ENCODE results near the gene SERPINA1. TPM values are rescaled to one million over a fixed set of nuclear protein-coding genes. Genes with fewer than 3 reads are reported as not detected.

Gene SERPINA1
- total RNA-seq, 8 experiments from 2014 or later = 0.22 to 1.9 (median 0.87) TPM; not detected in 1

Other genes with a start within 250 kb of the SERPINA1 start
- gene PPP4R4, start 214.3 kb downstream of the SERPINA1 start, total RNA-seq = 10 to 100 TPM in 2 of 8 experiments, 1 to 10 TPM in 6; 2.1 to 13.8 (median 7.7) TPM
- 1 to 10 TPM in 1 of 8 experiments, under 1 TPM in 7; 0.25 to 1.9 (median 0.43) TPM for gene SERPINA10, start 95.3 kb downstream of the SERPINA1 start, total RNA-seq
- under 1 TPM in 5 of 8 experiments, not detected in 3; 0.13 to 0.97 (median 0.43) TPM for gene SERPINA6, start 65.3 kb downstream of the SERPINA1 start, total RNA-seq
- gene SERPINA2, start 21.9 kb downstream of the SERPINA1 start, total RNA-seq = not detected
- gene SERPINA11, start 64.2 kb upstream of the SERPINA1 start, total RNA-seq = under 1 TPM in 4 of 8 experiments, not detected in 4; 0.14 to 0.43 (median 0.24) TPM
- gene SERPINA9, start 87.6 kb upstream of the SERPINA1 start, total RNA-seq = 1 to 10 TPM in 1 of 8 experiments, not detected in 7; 1.3 TPM
- under 1 TPM in 2 of 8 experiments, not detected in 6; 0.13 to 0.19 TPM for gene SERPINA12, start 120.9 kb upstream of the SERPINA1 start, total RNA-seq
- under 1 TPM in 3 of 8 experiments, not detected in 5; 0.09 to 0.28 (median 0.24) TPM for gene SERPINA4, start 172.8 kb upstream of the SERPINA1 start, total RNA-seq
- 1 to 10 TPM in 3 of 8 experiments, under 1 TPM in 3, not detected in 2; 0.50 to 6.5 (median 1.6) TPM for gene SERPINA5, start 192.8 kb upstream of the SERPINA1 start, total RNA-seq
- 10 to 100 TPM in 3 of 8 experiments, 1 to 10 TPM in 2, under 1 TPM in 3; 0.27 to 73.5 (median 1.2) TPM for gene SERPINA3, start 223.8 kb upstream of the SERPINA1 start, total RNA-seq

Measured in motor neuron (in vitro differentiated cells).